ENCODE results near the gene NUDCD2.

GRCh38 chr5:163445345-163445744 is 14.6 kb downstream of the NUDCD2 start:
- no peak for TF ChIP-seq POLR2AphosphoS5 (IDR thresholded peaks at IDR 0.05; ENCODE audit: low read depth)
- TF ChIP-seq CTCF (IDR thresholded peaks at IDR 0.05; ENCODE audit: insufficient read depth, low read length): no peak
- no peak for TF ChIP-seq GABPA (IDR thresholded peaks at IDR 0.05; ENCODE audit: low read depth)
- TF ChIP-seq REST (IDR thresholded peaks at IDR 0.05; ENCODE audit: insufficient replicate concordance, low read depth): no peak
- no peak for TF ChIP-seq SPI1 (IDR thresholded peaks at IDR 0.05; ENCODE audit: borderline replicate concordance, low read depth)

Measured in HL-60 (cell line).